WTC11 (cell line): ENCODE measurements around the gene MTMR6. TPM values are rescaled to one million over a fixed set of nuclear protein-coding genes. Genes with fewer than 3 reads are reported as not detected.

Experiments used
- ATAC-seq: fragments of 200-7000 bp; cut with Tn5 transposase; 2 replicates; pipeline ENCODE4 v1.10.0; 2021; ENCODE audit warnings: mild to moderate bottlenecking, moderate library complexity
- CTCF ChIA-PET: fragments of 300-600 bp; sonication (Branson Sonifier 250); formaldehyde crosslinking; loops from one replicate; lab custom pipeline; 2021; ENCODE audit warnings: antibody characterized with exemption; lab: Charles Lee
- POLR2A ChIA-PET: fragments of 350-600 bp; sonication (Branson Sonifier 250); formaldehyde crosslinking; loops from one replicate; lab custom pipeline; 2021; ENCODE audit warnings: antibody characterized with exemption; lab: Charles Lee
- DNase-seq: peaks from one replicate; pipeline ENCODE4 v3.0.0; 2021; ENCODE audit warnings: low spot score
- H3K27ac Mint-ChIP-seq: 2 replicates; pipeline ENCODE4 v1.8.0; 2021; ENCODE audit warnings: mixed read lengths
- H3K27me3 Mint-ChIP-seq: 2 replicates; pipeline ENCODE4 v1.8.0; 2021; ENCODE audit warnings: low read depth, mild to moderate bottlenecking, moderate library complexity, mixed read lengths
- H3K36me3 Mint-ChIP-seq: 2 replicates; pipeline ENCODE4 v1.8.0; 2021; ENCODE audit warnings: mixed read lengths
- H3K4me1 Mint-ChIP-seq: 2 replicates; pipeline ENCODE4 v1.8.0; 2022; ENCODE audit warnings: mixed read lengths
- H3K4me3 Mint-ChIP-seq: 2 replicates; pipeline ENCODE4 v1.8.0; 2021; ENCODE audit warnings: mild to moderate bottlenecking, moderate library complexity, mixed read lengths
- H3K9me3 Mint-ChIP-seq: 2 replicates; pipeline ENCODE4 v1.8.0; 2021; ENCODE audit warnings: mixed read lengths
- CREB1 ChIP-seq: sonication (generic); formaldehyde crosslinking; IDR thresholded peaks from 2 replicates; pipeline ENCODE4 v1.8.0; 2023; ENCODE audit warnings: mild to moderate bottlenecking, missing genetic modification reagents
- CREM ChIP-seq: sonication (generic); formaldehyde crosslinking; IDR thresholded peaks from 2 replicates; pipeline ENCODE4 v1.8.1; 2022; ENCODE audit warnings: mild to moderate bottlenecking, missing genetic modification reagents, moderate library complexity
- ELF4 ChIP-seq: sonication (generic); formaldehyde crosslinking; IDR thresholded peaks from 2 replicates; pipeline ENCODE4 v1.8.1; 2022; ENCODE audit warnings: low read depth, mild to moderate bottlenecking, moderate library complexity, missing genetic modification reagents
- GRHL2 ChIP-seq: fragments of 250-450 bp; sonication (Bioruptor Pico); IDR thresholded peaks from 2 replicates; pipeline ENCODE4 v1.8.0; 2022; ENCODE audit warnings: mild to moderate bottlenecking, moderate library complexity; ENCODE audit not compliant: insufficient replicate concordance, severe bottlenecking
- HMGXB4 ChIP-seq: sonication (generic); formaldehyde crosslinking; IDR thresholded peaks from 2 replicates; pipeline ENCODE4 v1.8.1; 2023; ENCODE audit warnings: mild to moderate bottlenecking, moderate library complexity, missing genetic modification reagents
- IRF1 ChIP-seq: sonication (generic); formaldehyde crosslinking; IDR thresholded peaks from 2 replicates; pipeline ENCODE4 v1.8.0; 2023; ENCODE audit warnings: missing genetic modification reagents
- JUN ChIP-seq: sonication (generic); formaldehyde crosslinking; IDR thresholded peaks from 2 replicates; pipeline ENCODE4 v1.8.0; 2023; ENCODE audit warnings: mild to moderate bottlenecking, missing genetic modification reagents
- MLX ChIP-seq: sonication (generic); formaldehyde crosslinking; IDR thresholded peaks from 2 replicates; pipeline ENCODE4 v1.8.1; 2023; ENCODE audit warnings: mild to moderate bottlenecking, missing genetic modification reagents, moderate library complexity
- RORB ChIP-seq: fragments of 250-450 bp; sonication (Bioruptor Pico); IDR thresholded peaks from 2 replicates; pipeline ENCODE4 v1.9.0; 2021; ENCODE audit warnings: mild to moderate bottlenecking
- SMAD4 ChIP-seq: sonication (generic); formaldehyde crosslinking; IDR thresholded peaks from 2 replicates; pipeline ENCODE4 v1.8.0; 2022; ENCODE audit warnings: mild to moderate bottlenecking, missing genetic modification reagents
- TEAD4 ChIP-seq: sonication (generic); formaldehyde crosslinking; IDR thresholded peaks from 2 replicates; pipeline ENCODE4 v1.8.0; 2022; ENCODE audit warnings: mild to moderate bottlenecking, missing genetic modification reagents
- USF1 ChIP-seq: sonication (generic); formaldehyde crosslinking; IDR thresholded peaks from 2 replicates; pipeline ENCODE4 v1.8.0; 2022; ENCODE audit warnings: mild to moderate bottlenecking, missing genetic modification reagents
- ZNF121 ChIP-seq: sonication (generic); formaldehyde crosslinking; IDR thresholded peaks from 2 replicates; pipeline ENCODE4 v1.8.0; 2023; ENCODE audit warnings: missing genetic modification reagents
- ZNF263 ChIP-seq: sonication (generic); formaldehyde crosslinking; IDR thresholded peaks from 2 replicates; pipeline ENCODE4 v1.8.1; 2022; ENCODE audit warnings: low read depth, mild to moderate bottlenecking, moderate library complexity, missing genetic modification reagents
- ZNF396 ChIP-seq: fragments of 250-450 bp; sonication (Bioruptor Pico); IDR thresholded peaks from 2 replicates; pipeline ENCODE4 v1.8.0; 2021; ENCODE audit warnings: mild to moderate bottlenecking, moderate library complexity, borderline replicate concordance
- ZSCAN18 ChIP-seq: fragments of 250-450 bp; sonication (Bioruptor Pico); IDR thresholded peaks from 2 replicates; pipeline ENCODE4 v2.1.2; 2022; ENCODE audit warnings: mild to moderate bottlenecking, moderate library complexity
- total RNA-seq: library from RNA; stranded (reverse); gene quantifications from 3 replicates; pipeline ENCODE4 v1.2.3, GENCODE V29; 2021
- TF ChIP-seq, protein P1 (sequence below): sonication (generic); formaldehyde crosslinking; conservative IDR thresholded peaks from 2 replicates; pipeline ENCODE4 v1.8.1; 2023; ENCODE audit warnings: mild to moderate bottlenecking, low read depth, missing genetic modification reagents, moderate library complexity
- TF ChIP-seq, protein P2 (sequence below): sonication (generic); formaldehyde crosslinking; IDR thresholded peaks from 2 replicates; pipeline ENCODE4 v1.8.1; 2022; ENCODE audit warnings: low read depth, mild to moderate bottlenecking, moderate library complexity, missing genetic modification reagents, borderline replicate concordance
- TF ChIP-seq, protein P3 (sequence below): sonication (generic); formaldehyde crosslinking; IDR thresholded peaks from 2 replicates; pipeline ENCODE4 v1.8.0; 2022; ENCODE audit warnings: mild to moderate bottlenecking, missing genetic modification reagents
- TF ChIP-seq, protein P4 (sequence below): fragments of 250-450 bp; sonication (Bioruptor Pico); IDR thresholded peaks from 2 replicates; pipeline ENCODE4 v1.9.0; 2021; ENCODE audit warnings: mild to moderate bottlenecking, borderline replicate concordance

MTMR6 gene
- total RNA-seq, 1 experiment from 2014 or later: 8.6 TPM

DNA sequence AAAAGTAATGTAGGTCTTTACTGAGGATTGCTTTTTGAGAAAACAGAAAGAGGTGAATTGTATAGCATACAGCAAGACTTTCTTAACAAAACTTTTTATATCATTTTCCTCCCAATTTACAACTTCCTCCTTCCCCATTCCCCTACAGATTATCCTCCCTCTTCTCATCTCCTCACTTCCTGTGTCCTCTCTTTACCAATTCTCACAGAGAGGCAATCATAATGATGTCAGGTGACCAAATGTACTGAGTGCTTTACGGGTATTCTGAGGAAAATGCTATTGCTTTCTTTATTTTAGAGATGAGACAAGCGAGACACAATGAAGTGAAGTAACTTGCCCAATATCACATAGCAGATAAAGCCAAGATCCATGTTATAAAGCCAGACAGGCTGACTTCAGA lies 1.7 kb upstream of the MTMR6 start (continued):
- TF ChIP-seq, protein P1, sequence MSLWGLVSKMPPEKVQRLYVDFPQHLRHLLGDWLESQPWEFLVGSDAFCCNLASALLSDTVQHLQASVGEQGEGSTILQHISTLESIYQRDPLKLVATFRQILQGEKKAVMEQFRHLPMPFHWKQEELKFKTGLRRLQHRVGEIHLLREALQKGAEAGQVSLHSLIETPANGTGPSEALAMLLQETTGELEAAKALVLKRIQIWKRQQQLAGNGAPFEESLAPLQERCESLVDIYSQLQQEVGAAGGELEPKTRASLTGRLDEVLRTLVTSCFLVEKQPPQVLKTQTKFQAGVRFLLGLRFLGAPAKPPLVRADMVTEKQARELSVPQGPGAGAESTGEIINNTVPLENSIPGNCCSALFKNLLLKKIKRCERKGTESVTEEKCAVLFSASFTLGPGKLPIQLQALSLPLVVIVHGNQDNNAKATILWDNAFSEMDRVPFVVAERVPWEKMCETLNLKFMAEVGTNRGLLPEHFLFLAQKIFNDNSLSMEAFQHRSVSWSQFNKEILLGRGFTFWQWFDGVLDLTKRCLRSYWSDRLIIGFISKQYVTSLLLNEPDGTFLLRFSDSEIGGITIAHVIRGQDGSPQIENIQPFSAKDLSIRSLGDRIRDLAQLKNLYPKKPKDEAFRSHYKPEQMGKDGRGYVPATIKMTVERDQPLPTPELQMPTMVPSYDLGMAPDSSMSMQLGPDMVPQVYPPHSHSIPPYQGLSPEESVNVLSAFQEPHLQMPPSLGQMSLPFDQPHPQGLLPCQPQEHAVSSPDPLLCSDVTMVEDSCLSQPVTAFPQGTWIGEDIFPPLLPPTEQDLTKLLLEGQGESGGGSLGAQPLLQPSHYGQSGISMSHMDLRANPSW (CRISPR knock-in tag): no peak
- TF ChIP-seq ZNF396 (CRISPR knock-in tag): no peak
- no peak for TF ChIP-seq USF1 (CRISPR knock-in tag)
- TF ChIP-seq, protein P2, sequence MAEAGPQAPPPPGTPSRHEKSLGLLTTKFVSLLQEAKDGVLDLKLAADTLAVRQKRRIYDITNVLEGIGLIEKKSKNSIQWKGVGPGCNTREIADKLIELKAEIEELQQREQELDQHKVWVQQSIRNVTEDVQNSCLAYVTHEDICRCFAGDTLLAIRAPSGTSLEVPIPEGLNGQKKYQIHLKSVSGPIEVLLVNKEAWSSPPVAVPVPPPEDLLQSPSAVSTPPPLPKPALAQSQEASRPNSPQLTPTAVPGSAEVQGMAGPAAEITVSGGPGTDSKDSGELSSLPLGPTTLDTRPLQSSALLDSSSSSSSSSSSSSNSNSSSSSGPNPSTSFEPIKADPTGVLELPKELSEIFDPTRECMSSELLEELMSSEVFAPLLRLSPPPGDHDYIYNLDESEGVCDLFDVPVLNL: no peak
- TF ChIP-seq SMAD4 (CRISPR knock-in tag): no peak
- no peak for TF ChIP-seq GRHL2 (CRISPR knock-in tag)
- TF ChIP-seq CREM (CRISPR knock-in tag): no peak
- no peak for TF ChIP-seq HMGXB4
- TF ChIP-seq ZNF263 (CRISPR knock-in tag): no peak
- no peak for TF ChIP-seq JUN (CRISPR knock-in tag)

- Mint-ChIP-seq H3K4me1 (peaks cover 17% of the 10 kb centered on the region), H3K27me3 (no peaks in the 10 kb centered on the region), H3K27ac (peak overlapping the region; percentile 93), H3K4me3 (peak overlapping the region; percentile 97), H3K36me3 (no peaks in the 10 kb centered on the region), H3K9me3 (no peaks in the 10 kb centered on the region)
- ChIA-PET CTCF (interaction anchor here (0.9 to 1.2 kb wide), 2 partner anchors 10 to 172 kb away, joined by 4 to 6 read pairs; no protein-coding TSS in a partner anchor), POLR2A (no interaction called here)
- DNase-seq (no peak), ATAC-seq (0 out of 2 replicates have a peak, but pooled peaks have one; percentile 4)
- TF ChIP-seq, protein P3, sequence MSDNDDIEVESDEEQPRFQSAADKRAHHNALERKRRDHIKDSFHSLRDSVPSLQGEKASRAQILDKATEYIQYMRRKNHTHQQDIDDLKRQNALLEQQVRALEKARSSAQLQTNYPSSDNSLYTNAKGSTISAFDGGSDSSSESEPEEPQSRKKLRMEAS (CRISPR knock-in tag): no peak
- TF ChIP-seq ZNF121 (CRISPR knock-in tag) (no peak), RORB (CRISPR knock-in tag) (no peak), IRF1 (CRISPR knock-in tag) (no peak), CREB1 (CRISPR knock-in tag) (no peak), ZNF396 (CRISPR knock-in tag) (no peak), ZSCAN18 (CRISPR knock-in tag) (no peak), ELF4 (CRISPR knock-in tag) (no peak), TEAD4 (CRISPR knock-in tag) (no peak), MLX (no peak)
- TF ChIP-seq, protein P4, sequence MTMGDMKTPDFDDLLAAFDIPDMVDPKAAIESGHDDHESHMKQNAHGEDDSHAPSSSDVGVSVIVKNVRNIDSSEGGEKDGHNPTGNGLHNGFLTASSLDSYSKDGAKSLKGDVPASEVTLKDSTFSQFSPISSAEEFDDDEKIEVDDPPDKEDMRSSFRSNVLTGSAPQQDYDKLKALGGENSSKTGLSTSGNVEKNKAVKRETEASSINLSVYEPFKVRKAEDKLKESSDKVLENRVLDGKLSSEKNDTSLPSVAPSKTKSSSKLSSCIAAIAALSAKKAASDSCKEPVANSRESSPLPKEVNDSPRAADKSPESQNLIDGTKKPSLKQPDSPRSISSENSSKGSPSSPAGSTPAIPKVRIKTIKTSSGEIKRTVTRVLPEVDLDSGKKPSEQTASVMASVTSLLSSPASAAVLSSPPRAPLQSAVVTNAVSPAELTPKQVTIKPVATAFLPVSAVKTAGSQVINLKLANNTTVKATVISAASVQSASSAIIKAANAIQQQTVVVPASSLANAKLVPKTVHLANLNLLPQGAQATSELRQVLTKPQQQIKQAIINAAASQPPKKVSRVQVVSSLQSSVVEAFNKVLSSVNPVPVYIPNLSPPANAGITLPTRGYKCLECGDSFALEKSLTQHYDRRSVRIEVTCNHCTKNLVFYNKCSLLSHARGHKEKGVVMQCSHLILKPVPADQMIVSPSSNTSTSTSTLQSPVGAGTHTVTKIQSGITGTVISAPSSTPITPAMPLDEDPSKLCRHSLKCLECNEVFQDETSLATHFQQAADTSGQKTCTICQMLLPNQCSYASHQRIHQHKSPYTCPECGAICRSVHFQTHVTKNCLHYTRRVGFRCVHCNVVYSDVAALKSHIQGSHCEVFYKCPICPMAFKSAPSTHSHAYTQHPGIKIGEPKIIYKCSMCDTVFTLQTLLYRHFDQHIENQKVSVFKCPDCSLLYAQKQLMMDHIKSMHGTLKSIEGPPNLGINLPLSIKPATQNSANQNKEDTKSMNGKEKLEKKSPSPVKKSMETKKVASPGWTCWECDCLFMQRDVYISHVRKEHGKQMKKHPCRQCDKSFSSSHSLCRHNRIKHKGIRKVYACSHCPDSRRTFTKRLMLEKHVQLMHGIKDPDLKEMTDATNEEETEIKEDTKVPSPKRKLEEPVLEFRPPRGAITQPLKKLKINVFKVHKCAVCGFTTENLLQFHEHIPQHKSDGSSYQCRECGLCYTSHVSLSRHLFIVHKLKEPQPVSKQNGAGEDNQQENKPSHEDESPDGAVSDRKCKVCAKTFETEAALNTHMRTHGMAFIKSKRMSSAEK (CRISPR knock-in tag): no peak
Measured at GRCh38 chr13:25286308-25286968, 850 bp downstream of the MTMR6 start.
